Activated naive CD4-positive, alpha-beta T cell treated with Interleukin-2 at 50 U/mL for 16 hours (primary cell): ENCODE data around the gene LAMA4.

Experiments
- DNase-seq: peaks from one replicate; pipeline ENCODE4 v3.0.0-alpha.2; 2020

Gene LAMA4

GRCh38 chr6:112179631-112180030 lies 74.7 kb downstream of the LAMA4 start:
- DNase-seq = no peak

GRCh38 chr6:112178846-112179245 lies 75.5 kb downstream of the LAMA4 start:
- DNase-seq = no peak

- DNase-seq = no peak
Measured at GRCh38 chr6:112177092-112177491, 77.3 kb downstream of the LAMA4 start.

- no peak for DNase-seq
Measured at GRCh38 chr6:112176175-112176574, 78.2 kb downstream of the LAMA4 start.

- no peak for DNase-seq
Measured at GRCh38 chr6:112173221-112173804, 81.1 kb downstream of the LAMA4 start.

GRCh38 chr6:112172540-112172939 lies 81.8 kb downstream of the LAMA4 start:
- DNase-seq = no peak

- DNase-seq = no peak
Measured at GRCh38 chr6:112169541-112169940, 84.8 kb downstream of the LAMA4 start.

GRCh38 chr6:112163295-112164257 lies 90.8 kb downstream of the LAMA4 start:
- peak; percentile 79 for DNase-seq

GRCh38 chr6:112160745-112161144 lies 93.6 kb downstream of the LAMA4 start:
- DNase-seq = no peak

- DNase-seq = no peak
Measured at GRCh38 chr6:112156668-112157067, 97.7 kb downstream of the LAMA4 start.

GRCh38 chr6:112155886-112156285 lies 98.5 kb downstream of the LAMA4 start:
- no peak for DNase-seq

GRCh38 chr6:112154711-112155110 lies 99.7 kb downstream of the LAMA4 start:
- no peak for DNase-seq

- no peak for DNase-seq
Measured at GRCh38 chr6:112153926-112154607, 100.3 kb downstream of the LAMA4 start.

GRCh38 chr6:112150363-112150762 lies 104.0 kb downstream of the LAMA4 start:
- no peak for DNase-seq

GRCh38 chr6:112149719-112150263 lies 104.6 kb downstream of the LAMA4 start:
- no peak for DNase-seq

GRCh38 chr6:112149236-112149635 lies 105.1 kb downstream of the LAMA4 start:
- no peak for DNase-seq

GRCh38 chr6:112148103-112148502 lies 106.3 kb downstream of the LAMA4 start:
- no peak for DNase-seq

- DNase-seq = no peak
Measured at GRCh38 chr6:112145080-112145573, 109.2 kb downstream of the LAMA4 start.

- DNase-seq = no peak
Measured at GRCh38 chr6:112144145-112144926, 110.0 kb downstream of the LAMA4 start.

GRCh38 chr6:112141707-112142106 lies 112.7 kb downstream of the LAMA4 start:
- no peak for DNase-seq

GRCh38 chr6:112139052-112139451 lies 115.3 kb downstream of the LAMA4 start:
- no peak for DNase-seq

- DNase-seq = no peak
Measured at GRCh38 chr6:112130878-112131277, 123.5 kb downstream of the LAMA4 start.
